GM13977 (cell line): ENCODE measurements around the gene STRAP.

Experiments used
- DNase-seq: peaks from one replicate; pipeline ENCODE4 v3.0.0; 2012; ENCODE audit warnings: low spot score
- CTCF ChIP-seq: IDR thresholded peaks from 2 replicates; pipeline ENCODE4 v1.5.1; 2012; ENCODE audit warnings: mild to moderate bottlenecking, control low read depth; ENCODE audit not compliant: insufficient read depth; ENCODE audit errors: extremely low read depth, missing control alignments
- in situ Hi-C: fragments of 300-500 bp; cut with MboI; formaldehyde crosslinking; loops from one replicate; pipeline ENCODE4 v1.12.0; 2022; ENCODE audit warnings: low sequenced_read_pairs, low pct_unique_long_range_greater_than_20kb, mixed read lengths, inconsistent platforms; ENCODE audit not compliant: unreplicated experiment

The STRAP gene

GRCh38 chr12:15880721-15881120 lies 1.5 kb upstream of the STRAP start:
- no peak for TF ChIP-seq CTCF
- in situ Hi-C loops = no loop called here
- DNase-seq = no peak

GRCh38 chr12:15883536-15883935 lies 1.3 kb downstream of the STRAP start:
- no peak for DNase-seq
- no peak for TF ChIP-seq CTCF
- in situ Hi-C loops = no loop called here

- in situ Hi-C loops = no loop called here
- DNase-seq = no peak
- TF ChIP-seq CTCF = no peak
Measured at GRCh38 chr12:15886372-15887042, 4.3 kb downstream of the STRAP start.

- no peak for DNase-seq
- in situ Hi-C loops = no loop called here
- no peak for TF ChIP-seq CTCF
Measured at GRCh38 chr12:15887043-15887817, 5.0 kb downstream of the STRAP start.

- in situ Hi-C loops = no loop called here
- no peak for TF ChIP-seq CTCF
Measured at GRCh38 chr12:15892645-15893259, 10.6 kb downstream of the STRAP start.

GRCh38 chr12:15893260-15893659 lies 11.1 kb downstream of the STRAP start:
- no peak for TF ChIP-seq CTCF
- DNase-seq = no peak
- in situ Hi-C loops = no loop called here

More at GRCh38 chr12:15892645-15893259, 10.6 kb downstream of the STRAP start:
- DNase-seq = no peak
